ENCODE measurements around the gene CDK5R1.

DNA sequence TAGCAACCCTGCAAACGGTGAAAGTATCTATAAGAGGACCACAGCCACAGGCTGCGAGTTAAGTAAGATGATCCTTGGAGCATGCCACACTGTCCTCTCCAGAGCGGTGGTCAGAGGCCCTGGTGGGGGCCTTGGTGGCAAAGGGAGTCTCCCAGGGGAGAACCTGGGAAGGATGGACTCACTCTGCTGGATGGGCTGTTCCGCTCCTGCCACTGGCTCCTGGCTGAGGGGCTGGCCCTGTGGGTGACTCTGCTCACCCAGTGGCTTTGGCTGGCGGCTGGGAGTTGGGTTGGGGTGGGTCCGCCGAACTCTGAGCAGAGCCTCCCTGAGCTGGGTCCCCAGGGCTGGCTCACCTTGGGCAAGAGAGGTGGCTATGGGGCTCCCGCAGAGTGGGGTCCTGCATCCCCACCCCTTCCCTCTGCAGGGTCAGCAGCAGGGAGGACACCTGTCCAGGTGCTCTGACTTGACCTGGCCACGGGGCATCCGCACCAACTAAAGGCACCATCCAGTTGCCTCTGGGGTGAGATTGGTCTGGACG, 7.3 kb downstream of the CDK5R1 start:
- TF ChIP-seq NR1H2 (CRISPR knock-in tag; IDR thresholded peaks at IDR 0.05) (no peak), ZNF263 (CRISPR knock-in tag; IDR thresholded peaks at IDR 0.05; ENCODE audit: low read depth) (no peak), TCF7 (CRISPR knock-in tag; IDR thresholded peaks at IDR 0.05; ENCODE audit: low read depth) (no peak)
- TF ChIP-seq, protein P1, sequence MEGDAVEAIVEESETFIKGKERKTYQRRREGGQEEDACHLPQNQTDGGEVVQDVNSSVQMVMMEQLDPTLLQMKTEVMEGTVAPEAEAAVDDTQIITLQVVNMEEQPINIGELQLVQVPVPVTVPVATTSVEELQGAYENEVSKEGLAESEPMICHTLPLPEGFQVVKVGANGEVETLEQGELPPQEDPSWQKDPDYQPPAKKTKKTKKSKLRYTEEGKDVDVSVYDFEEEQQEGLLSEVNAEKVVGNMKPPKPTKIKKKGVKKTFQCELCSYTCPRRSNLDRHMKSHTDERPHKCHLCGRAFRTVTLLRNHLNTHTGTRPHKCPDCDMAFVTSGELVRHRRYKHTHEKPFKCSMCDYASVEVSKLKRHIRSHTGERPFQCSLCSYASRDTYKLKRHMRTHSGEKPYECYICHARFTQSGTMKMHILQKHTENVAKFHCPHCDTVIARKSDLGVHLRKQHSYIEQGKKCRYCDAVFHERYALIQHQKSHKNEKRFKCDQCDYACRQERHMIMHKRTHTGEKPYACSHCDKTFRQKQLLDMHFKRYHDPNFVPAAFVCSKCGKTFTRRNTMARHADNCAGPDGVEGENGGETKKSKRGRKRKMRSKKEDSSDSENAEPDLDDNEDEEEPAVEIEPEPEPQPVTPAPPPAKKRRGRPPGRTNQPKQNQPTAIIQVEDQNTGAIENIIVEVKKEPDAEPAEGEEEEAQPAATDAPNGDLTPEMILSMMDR (IDR thresholded peaks at IDR 0.05): no peak
